ENCODE measurements around the gene ANKFN1.

DNA sequence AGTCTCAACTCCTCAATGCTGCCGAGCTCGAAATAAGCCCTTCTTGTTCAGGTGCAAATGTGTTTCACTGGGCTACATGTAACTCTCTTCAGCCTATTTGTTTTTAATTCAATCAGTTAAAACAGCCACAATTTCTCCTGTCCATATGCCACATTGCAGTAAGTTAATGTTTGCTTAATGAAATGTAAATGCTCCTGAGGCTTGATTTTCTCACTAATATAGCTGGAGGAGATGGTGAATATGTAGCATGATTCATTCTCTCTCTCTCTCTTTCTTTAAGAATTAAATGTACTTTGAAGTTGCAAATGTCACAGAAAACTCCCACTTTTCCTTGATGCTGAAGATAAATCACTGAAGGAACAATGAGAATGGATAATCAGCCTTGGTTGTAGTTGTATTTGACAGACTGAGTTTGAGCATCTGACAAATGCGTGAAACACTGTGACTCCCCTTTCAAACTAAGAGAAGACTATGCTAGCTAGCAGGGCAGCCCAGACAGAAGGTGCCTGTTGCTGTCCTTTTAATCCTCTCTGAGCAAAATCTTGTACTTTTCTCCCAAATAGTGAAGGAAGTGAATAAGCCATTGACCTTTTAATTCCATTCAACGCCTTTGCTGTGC lies 161.8 kb downstream of the ANKFN1 start:
- TF ChIP-seq EZH2 (IDR thresholded peaks at IDR 0.05; ENCODE audit: borderline replicate concordance, low read depth, low read length, poor library complexity, severe bottlenecking): no peak
- TF ChIP-seq, protein P1, sequence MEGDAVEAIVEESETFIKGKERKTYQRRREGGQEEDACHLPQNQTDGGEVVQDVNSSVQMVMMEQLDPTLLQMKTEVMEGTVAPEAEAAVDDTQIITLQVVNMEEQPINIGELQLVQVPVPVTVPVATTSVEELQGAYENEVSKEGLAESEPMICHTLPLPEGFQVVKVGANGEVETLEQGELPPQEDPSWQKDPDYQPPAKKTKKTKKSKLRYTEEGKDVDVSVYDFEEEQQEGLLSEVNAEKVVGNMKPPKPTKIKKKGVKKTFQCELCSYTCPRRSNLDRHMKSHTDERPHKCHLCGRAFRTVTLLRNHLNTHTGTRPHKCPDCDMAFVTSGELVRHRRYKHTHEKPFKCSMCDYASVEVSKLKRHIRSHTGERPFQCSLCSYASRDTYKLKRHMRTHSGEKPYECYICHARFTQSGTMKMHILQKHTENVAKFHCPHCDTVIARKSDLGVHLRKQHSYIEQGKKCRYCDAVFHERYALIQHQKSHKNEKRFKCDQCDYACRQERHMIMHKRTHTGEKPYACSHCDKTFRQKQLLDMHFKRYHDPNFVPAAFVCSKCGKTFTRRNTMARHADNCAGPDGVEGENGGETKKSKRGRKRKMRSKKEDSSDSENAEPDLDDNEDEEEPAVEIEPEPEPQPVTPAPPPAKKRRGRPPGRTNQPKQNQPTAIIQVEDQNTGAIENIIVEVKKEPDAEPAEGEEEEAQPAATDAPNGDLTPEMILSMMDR (conservative IDR thresholded peaks at IDR 0.05; ENCODE audit: low read depth, low read length): no peak

Data from A673 (cell line).